H1 (cell line): ENCODE results near the gene LRRC56. TPM values are rescaled to one million over a fixed set of nuclear protein-coding genes. Genes with fewer than 3 reads are reported as not detected.

Experiments
- RAD21 ChIP-seq, 2 experiments: IDR thresholded peaks in 1 of 2; conservative IDR thresholded peaks in 1 of 2; 2 replicates each; pipeline ENCODE4 v1.6.1; 2011; ENCODE audit warnings: low read depth in 2 of 2, low read length in 2 of 2, improper control_type of control experiment in 1 of 2, inconsistent platforms in 1 of 2, mild to moderate bottlenecking in 1 of 2, moderate library complexity in 1 of 2
- polyA plus RNA-seq, 7 experiments: library from polyadenylated mRNA; depleted of rRNA in 3 of 7; stranded (reverse) in 5 of 7; unstranded in 2 of 7; fragments of >200 nt in 5 of 7; fragments of 200-250 nt in 2 of 7; gene quantifications; 1 replicate in 5 of 7; 2 replicates in 1 of 7; 4 replicates in 1 of 7; pipeline versions ENCODE4 v1.2.1 to v1.2.3, GENCODE V29; 2011 to 2013; ENCODE audit warnings: missing spikeins in 2 of 7, mixed read lengths in 2 of 7
- total RNA-seq: library from RNA; stranded (reverse); fragmentation: NEBNext Ultra II Directional; extraction: Animal tissue kit (Norgen Biotek cat#: 25700); gene quantifications from 2 replicates; pipeline ENCODE4 v1.2.1, GENCODE V29; 2021

LRRC56 gene
- total and polyA plus RNA-seq, 2 of the 8 experiments (the other 6 are each of a cell fraction or from before 2014, with no cell fraction given): 0.94 to 1.9 TPM

DNA sequence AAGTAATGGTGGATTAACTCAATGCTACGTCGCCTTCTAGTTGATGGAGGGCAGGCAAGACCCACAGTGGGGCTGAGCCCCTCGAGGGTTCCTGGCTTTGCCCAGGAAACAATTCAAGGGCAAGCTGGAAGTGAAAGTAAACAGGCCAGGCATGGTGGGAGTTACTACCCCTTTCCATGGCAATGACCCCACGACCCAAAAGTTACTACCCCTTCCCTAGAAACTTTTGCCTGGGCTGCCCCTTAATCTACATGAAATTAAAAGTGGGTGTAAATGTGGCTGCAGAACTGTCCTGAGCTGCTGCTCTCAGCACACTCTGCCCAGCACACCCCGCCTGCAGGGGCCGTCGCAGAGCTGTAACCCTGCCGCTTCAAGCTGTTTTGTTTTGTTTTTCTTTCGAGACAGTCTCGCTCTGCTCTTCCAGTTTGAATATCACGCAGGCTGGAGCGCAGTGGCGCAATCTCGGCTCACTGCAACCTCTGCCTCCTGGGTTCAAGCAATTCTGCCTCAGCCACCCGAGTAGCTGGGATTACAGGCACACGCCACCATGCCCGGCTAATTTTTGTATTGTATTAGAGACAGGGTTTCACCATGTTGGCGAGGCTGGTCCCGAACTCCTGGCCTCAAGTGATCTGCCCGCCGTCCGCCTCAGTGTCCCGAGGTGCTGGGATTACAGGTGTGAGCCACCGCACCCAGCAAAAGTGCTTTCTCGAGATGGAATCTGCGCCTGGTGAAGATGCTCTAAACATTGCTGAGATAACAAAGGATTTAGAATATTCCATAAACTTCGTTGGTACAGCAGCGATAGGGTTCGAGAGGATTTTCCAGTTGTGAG, 24.3 kb upstream of the LRRC56 start (continued):
- no peak for TF ChIP-seq RAD21 (IDR thresholded peaks at IDR 0.05 in 1 of 2, conservative IDR thresholded peaks at IDR 0.05 in 1 of 2; ENCODE audit: low read depth in 2 of 2, low read length in 2 of 2)
